HG02571 (cell line): ENCODE data around the gene PCYT1A.
"Not testable (repeated sequence)": the region's sequence is repeated elsewhere in the genome, so short reads cannot be mapped to it uniquely, and the experiment has no call there.

Source experiments
- ATAC-seq: cut with Tn5 transposase; IDR thresholded peaks from one replicate; pipeline ENCODE4 v1.9.1; 2021; ENCODE audit warnings: mild to moderate bottlenecking, moderate library complexity; ENCODE audit not compliant: unreplicated experiment

PCYT1A gene

GRCh38 chr3:196216681-196217211 lies 70.8 kb downstream of the PCYT1A start:
- no peak for ATAC-seq

- no peak for ATAC-seq
Observed at GRCh38 chr3:196216089-196216564, 71.4 kb downstream of the PCYT1A start, which contains the start of gene SLC51A. TSS of gene SLC51A (plus strand) at chr3:196216534. CDS start at chr3:196216713, 179 bp downstream.

GRCh38 chr3:196215493-196216020 lies 72.0 kb downstream of the PCYT1A start:
- ATAC-seq = no peak

GRCh38 chr3:196214783-196215441 lies 72.6 kb downstream of the PCYT1A start:
- ATAC-seq = no peak

GRCh38 chr3:196210673-196211556 lies 76.6 kb downstream of the PCYT1A start, which contains the start of gene ZDHHC19:
TSS of gene ZDHHC19 (minus strand) at chr3:196211400. CDS start at chr3:196211315, 85 bp downstream.
- ATAC-seq = no peak

- not testable (repeated sequence) for ATAC-seq
Observed at GRCh38 chr3:196209944-196210672, 77.4 kb downstream of the PCYT1A start.

DNA sequence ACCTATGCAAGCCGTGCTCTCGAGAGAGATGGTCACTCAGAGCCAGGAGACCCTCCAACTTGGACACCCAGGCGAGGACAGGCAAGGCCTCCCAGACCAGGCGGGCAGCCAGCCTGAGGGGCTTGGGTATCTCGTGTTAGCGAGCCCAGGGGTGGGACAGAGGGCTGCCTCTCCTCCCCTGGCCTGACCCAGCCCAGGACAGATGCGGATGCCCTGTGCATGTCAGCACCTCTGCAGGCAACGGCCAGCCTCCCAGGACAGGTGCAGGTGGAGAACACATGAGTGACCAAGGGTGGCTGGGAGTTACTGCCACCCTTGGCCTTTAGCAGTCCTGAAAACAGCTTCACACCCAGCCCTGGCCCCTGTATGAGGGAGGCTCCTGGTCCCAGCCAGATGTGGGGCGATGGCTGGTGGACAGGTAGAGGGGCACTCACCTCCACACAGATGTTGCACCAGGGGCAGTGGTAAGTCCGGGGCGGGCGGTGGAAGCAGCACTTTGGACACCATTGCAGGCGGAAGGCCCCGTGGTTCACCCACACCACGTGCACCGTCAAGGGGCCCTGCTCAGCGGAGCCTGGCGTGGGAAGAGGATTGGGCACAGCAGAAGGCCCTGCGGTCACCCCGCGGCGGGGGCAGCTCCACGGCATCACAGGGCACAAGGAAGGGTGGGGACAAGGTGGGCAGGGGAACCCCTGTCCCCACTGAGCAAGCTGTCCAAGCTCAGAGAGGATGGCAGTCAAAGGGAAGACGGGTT lies 78.4 kb downstream of the PCYT1A start:
- ATAC-seq = no peak

DNA sequence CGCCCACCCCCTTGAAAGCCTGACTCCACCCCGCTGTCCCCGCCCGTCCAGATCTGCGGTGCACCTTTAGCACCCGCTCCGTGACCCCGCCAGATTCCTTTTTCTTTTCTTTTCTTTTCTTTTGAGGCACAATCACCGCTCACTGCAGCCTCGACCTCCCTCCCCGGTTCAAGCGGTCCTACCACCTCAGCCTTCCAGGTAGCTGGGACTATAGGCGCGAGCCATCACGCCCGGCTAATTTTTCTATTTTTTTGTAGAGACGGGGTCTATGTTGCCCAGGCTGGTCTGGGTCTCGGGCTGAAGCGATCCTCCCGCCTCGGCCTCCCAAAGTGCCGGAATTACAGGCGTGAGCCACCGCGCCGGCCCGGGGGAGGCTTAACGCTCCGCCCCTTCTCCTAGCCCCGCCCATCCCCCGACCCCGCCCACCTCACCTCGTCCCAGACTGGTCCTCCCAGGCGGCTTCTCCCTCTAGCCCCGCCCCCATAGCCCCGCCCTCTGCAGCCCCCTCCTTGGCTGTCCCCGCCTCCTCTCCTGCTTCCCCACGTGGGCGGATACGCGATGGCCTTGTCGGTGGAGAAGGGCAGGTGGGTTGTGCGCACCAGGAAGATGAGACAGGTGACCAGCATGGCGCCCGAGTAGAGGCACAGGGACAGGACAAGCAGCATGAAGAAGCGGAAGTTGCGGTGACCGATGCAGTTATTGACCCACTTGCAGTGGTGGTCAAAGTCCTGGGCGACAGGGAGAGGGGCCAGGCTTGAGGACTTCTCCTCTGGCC lies 79.5 kb downstream of the PCYT1A start:
- no peak for ATAC-seq

DNA sequence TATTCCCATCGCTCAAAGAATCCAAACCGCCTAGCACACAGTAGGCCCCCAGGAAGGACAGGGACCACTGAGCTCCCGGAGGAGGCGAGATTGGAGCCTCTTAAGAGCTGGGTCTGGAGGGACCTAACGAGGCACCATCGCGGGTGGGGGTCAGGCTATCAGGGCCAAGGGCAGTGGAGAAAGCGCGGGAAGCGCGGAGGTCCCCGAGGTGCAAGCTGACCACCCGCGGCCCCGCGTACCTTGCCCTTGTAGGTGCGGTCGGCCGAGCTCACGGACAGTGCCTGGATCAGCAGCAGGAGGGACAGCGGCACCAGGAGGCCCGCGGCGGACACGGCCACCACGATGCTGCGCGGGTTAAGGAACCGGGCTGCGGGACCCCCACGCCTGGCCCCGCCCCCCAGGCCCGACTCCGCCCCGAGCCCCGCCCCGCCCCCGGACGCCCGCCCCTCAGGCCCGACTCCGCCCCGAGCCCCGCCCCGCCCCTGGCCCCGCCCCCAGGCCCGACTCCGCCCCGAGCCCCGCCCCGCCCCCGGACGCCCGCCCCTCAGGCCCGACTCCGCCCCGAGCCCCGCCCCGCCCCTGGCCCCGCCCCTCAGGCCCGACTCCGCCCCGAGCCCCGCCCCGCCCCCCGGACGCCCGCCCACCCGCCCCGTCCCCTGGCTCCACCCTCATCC lies 80.2 kb downstream of the PCYT1A start:
- no peak for ATAC-seq

GRCh38 chr3:196205442-196206205 lies 81.9 kb downstream of the PCYT1A start:
- ATAC-seq = not testable (repeated sequence)

DNA sequence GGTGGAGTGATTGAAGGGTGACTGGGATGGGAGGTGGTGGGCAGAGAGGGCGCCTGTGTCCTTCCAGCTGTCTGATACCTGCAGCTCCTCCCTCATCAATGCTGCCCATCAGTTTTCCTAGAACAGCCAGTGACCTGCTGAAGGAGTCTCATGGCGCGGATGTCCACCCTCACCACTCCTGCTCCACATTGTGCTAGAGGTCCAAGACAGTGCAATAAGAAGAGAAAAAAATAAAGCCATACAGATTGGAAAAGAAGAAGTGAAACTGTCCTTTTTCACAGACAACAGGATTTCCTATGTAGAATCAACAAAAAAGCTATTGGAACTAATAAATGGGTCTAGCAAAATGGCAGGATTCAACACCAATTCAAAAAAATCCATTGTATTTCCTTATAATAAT lies 83.7 kb downstream of the PCYT1A start:
- no peak for ATAC-seq

- no peak for ATAC-seq
Observed at GRCh38 chr3:196202516-196202970, 85.0 kb downstream of the PCYT1A start.

GRCh38 chr3:196198771-196199753 lies 88.5 kb downstream of the PCYT1A start:
- no peak for ATAC-seq

DNA sequence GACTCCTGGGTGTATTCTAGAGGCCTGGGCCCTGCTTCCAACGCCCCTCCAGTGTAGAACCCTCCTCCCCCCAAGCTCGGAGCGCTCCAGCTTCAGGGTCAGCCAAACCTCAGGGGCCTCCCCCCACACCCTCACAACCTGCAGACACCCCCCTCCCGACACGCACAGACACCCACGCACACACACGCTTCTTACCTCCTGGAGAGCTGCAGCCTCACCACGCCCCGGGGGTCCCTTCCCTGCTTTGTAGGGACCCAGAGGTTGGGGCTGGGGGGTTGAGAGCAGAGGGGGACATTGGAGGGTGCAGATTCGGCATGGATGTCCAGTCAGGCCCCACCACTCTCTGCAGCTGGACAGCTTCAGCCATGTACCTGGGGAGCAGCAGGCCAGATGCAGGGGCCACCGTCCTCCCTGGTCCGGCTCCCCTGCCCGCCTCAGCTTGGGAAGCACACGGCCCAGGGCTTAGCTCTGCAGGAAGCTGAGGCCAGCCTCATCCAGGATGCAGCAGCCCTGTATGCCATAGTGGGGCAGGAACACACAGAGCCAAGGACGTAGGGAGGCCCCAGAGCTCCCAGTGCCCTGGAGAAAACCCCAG lies 89.3 kb downstream of the PCYT1A start:
- no peak for ATAC-seq

DNA sequence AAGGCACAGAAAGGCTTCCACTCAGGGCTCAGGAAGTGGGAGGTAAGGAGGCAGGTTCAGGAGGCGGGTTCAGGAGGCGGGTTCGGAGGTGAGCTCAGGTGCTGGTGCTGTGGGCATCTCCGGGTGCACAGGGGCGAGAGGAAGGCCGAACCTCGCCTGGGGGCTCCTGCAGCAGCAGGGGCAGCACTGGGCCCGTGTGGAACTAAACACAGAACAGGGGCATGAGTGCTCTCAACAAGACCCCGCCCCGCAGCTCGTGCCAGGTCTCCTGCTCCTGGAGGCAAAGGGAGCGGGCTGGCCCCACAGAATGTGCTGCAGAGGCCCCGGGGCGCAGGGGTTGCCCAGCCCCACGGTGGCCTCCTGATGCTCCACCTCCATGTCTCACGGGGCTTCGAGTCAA lies 90.0 kb downstream of the PCYT1A start:
- no peak for ATAC-seq

DNA sequence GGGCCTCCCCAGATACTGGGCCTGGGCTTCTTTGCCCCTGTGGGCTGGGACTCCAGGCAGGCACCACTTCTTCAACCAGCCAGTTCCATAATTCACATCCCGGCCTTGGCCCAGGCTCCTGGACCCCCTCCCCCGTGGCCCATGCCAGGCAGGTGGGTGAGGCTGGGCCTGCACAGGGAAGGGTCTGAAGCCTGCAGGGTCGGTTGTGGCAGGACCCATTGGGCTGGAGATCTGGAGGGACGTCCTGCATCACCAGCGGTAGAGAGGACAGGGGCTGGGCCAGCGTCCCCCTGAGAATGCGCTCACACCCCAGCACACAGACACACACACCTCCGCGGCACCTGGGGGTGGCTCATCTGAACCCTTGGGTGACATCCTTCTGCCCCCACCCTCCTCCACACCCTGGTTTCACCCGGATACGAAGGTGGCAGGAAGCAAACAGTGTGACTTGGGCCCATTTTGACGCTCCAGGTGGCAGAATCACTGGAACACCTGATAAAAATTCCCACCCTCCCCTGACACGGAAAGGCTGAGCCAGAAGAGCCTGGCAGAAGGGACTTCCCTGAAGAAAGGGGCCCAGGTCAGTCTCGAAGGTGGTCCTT lies 91.8 kb downstream of the PCYT1A start:
- no peak for ATAC-seq
